SK-N-SH (cell line): ENCODE measurements around the gene AHNAK2. TPM values are rescaled to one million over a fixed set of nuclear protein-coding genes. Genes with fewer than 3 reads are reported as not detected.

Source experiments
- CTCF ChIA-PET: fragments of 300-600, 350-600 bp; formaldehyde crosslinking; extraction: SDS; loops from one replicate; lab custom pipeline; 2021; lab: Yijun Ruan, JAX
- POLR2A ChIA-PET: fragments of 350-600 bp; sonication (Branson Sonifier 250); formaldehyde crosslinking; extraction: SDS; loops from one replicate; lab custom pipeline; 2020; ENCODE audit warnings: antibody characterized with exemption, inconsistent platforms; lab: Yijun Ruan, JAX
- DNase-seq: peaks from one replicate; pipeline ENCODE4 v3.0.0; 2012
- H2AFZ ChIP-seq: fragments of 200-600 bp; sonication (generic); 2 replicates; pipeline ENCODE4 v1.8.1; 2016; ENCODE audit warnings: antibody characterized with exemption, mild to moderate bottlenecking, low read depth
- H3F3A ChIP-seq: fragments of 200-600 bp; sonication (generic); replicated peaks from 2 replicates; pipeline ENCODE3; 2016; ENCODE audit warnings: antibody characterized with exemption, mild to moderate bottlenecking; ENCODE audit not compliant: insufficient read depth
- H3K27ac ChIP-seq, 2 experiments: fragments of 200-500 bp in 1 of 2; fragments of 200-600 bp in 1 of 2; sonication (Bioruptor generic) in 1 of 2; sonication (generic), shearing (Covaris generic) in 1 of 2; 2 replicates each; pipeline versions ENCODE4 v1.5.1 to v1.6.1; 2014 to 2016; ENCODE audit warnings: low read depth in 2 of 2, inconsistent platforms in 1 of 2, low read length in 1 of 2, mild to moderate bottlenecking in 1 of 2, mixed read lengths in 1 of 2
- H3K27me3 ChIP-seq: fragments of 200-600 bp; sonication (generic), shearing (Covaris generic); 2 replicates; pipeline ENCODE4 v1.6.1; 2016; ENCODE audit warnings: mixed run types; ENCODE audit not compliant: insufficient read depth
- H3K36me3 ChIP-seq, 2 experiments: fragments of 200-500 bp in 1 of 2; fragments of 200-600 bp in 1 of 2; sonication (Bioruptor generic) in 1 of 2; sonication (generic) in 1 of 2; replicated peaks in 1 of 2; 2 replicates each; pipeline versions ENCODE3 to v1.5.1; 2014 to 2016; ENCODE audit warnings: low read length in 1 of 2, mild to moderate bottlenecking in 1 of 2; ENCODE audit not compliant: insufficient read depth in 2 of 2, control insufficient read depth in 1 of 2
- H3K4me1 ChIP-seq, 2 experiments: fragments of 200-500 bp in 1 of 2; fragments of 200-600 bp in 1 of 2; sonication (Bioruptor generic) in 1 of 2; sonication (generic), shearing (Covaris generic) in 1 of 2; 2 replicates each; pipeline versions ENCODE4 v1.5.1 to v1.6.1; 2014 to 2016; ENCODE audit warnings: low read depth in 1 of 2, low read length in 1 of 2, mixed run types in 1 of 2; ENCODE audit not compliant: insufficient read depth in 2 of 2, control insufficient read depth in 1 of 2
- H3K4me2 ChIP-seq: fragments of 200-600 bp; sonication (generic), shearing (Covaris generic); 2 replicates; pipeline ENCODE4 v1.6.1; 2017; ENCODE audit warnings: mixed run types
- H3K4me3 ChIP-seq, 2 experiments: fragments of 200-500 bp in 1 of 2; fragments of 200-600 bp in 1 of 2; sonication (Bioruptor generic) in 1 of 2; sonication (generic), shearing (Covaris generic) in 1 of 2; 2 replicates each; pipeline versions ENCODE4 v1.5.1 to v1.8.1; 2014 to 2016; ENCODE audit warnings: low read depth in 2 of 2, inconsistent platforms in 1 of 2, low read length in 1 of 2, mild to moderate bottlenecking in 1 of 2, mixed read lengths in 1 of 2, moderate library complexity in 1 of 2
- H3K79me2 ChIP-seq: fragments of 200-600 bp; sonication (generic); 2 replicates; pipeline ENCODE4 v1.8.1; 2017; ENCODE audit warnings: mild to moderate bottlenecking; ENCODE audit not compliant: insufficient read depth
- H3K9ac ChIP-seq: fragments of 200-600 bp; sonication (generic); 2 replicates; pipeline ENCODE4 v1.6.1; 2017; ENCODE audit warnings: mixed run types
- H3K9me2 ChIP-seq: fragments of 200-600 bp; sonication (generic); 2 replicates; pipeline ENCODE4 v1.6.1; 2017; ENCODE audit warnings: mixed run types
- H3K9me3 ChIP-seq: fragments of 200-600 bp; sonication (generic); 2 replicates; pipeline ENCODE4 v1.6.1; 2017; ENCODE audit warnings: mixed run types, mild to moderate bottlenecking, moderate library complexity
- H4K20me1 ChIP-seq: fragments of 200-600 bp; sonication (generic); 2 replicates; pipeline ENCODE4 v1.6.1; 2017; ENCODE audit warnings: mild to moderate bottlenecking, mixed run types; ENCODE audit not compliant: insufficient read depth
- CHD2 ChIP-seq: fragments of 150-350 bp; IDR thresholded peaks from 2 replicates; pipeline ENCODE4 v1.6.1; 2018; ENCODE audit warnings: low read length; ENCODE audit not compliant: partially characterized antibody
- ELF1 ChIP-seq: IDR thresholded peaks from 2 replicates; pipeline ENCODE4 v1.4.0; 2012
- FOXJ3 ChIP-seq: sonication (generic); formaldehyde crosslinking; IDR thresholded peaks from 2 replicates; pipeline ENCODE4 v1.5.1; 2020; ENCODE audit warnings: mild to moderate bottlenecking, missing genetic modification reagents
- FOXM1 ChIP-seq: IDR thresholded peaks from 2 replicates; pipeline ENCODE4 v1.4.0; 2012; ENCODE audit warnings: low read depth, mild to moderate bottlenecking
- GABPA ChIP-seq: IDR thresholded peaks from 2 replicates; pipeline ENCODE4 v1.4.0; 2012; ENCODE audit warnings: low read depth, mild to moderate bottlenecking
- MEF2A ChIP-seq: IDR thresholded peaks from 2 replicates; pipeline ENCODE4 v1.4.0; 2012; ENCODE audit warnings: low read depth, borderline replicate concordance
- RCOR1 ChIP-seq: fragments of 150-350 bp; IDR thresholded peaks from 2 replicates; pipeline ENCODE4 v1.6.1; 2017; ENCODE audit warnings: antibody characterized with exemption, low read length
- REST ChIP-seq: IDR thresholded peaks from 2 replicates; pipeline ENCODE4 v1.6.1; 2012; ENCODE audit warnings: mild to moderate bottlenecking, low read depth, low read length, moderate library complexity
- TAF1 ChIP-seq: IDR thresholded peaks from 2 replicates; pipeline ENCODE4 v1.6.1; 2012; ENCODE audit warnings: low read depth, mild to moderate bottlenecking, low read length, moderate library complexity, borderline replicate concordance
- TCF12 ChIP-seq: IDR thresholded peaks from 2 replicates; pipeline ENCODE4 v1.4.0; 2012
- TEAD4 ChIP-seq: IDR thresholded peaks from 2 replicates; pipeline ENCODE4 v1.4.0; 2012; ENCODE audit warnings: mild to moderate bottlenecking, borderline replicate concordance; ENCODE audit not compliant: insufficient read depth
- WGBS: methylation state at CpG from one replicate; pipeline ENCODE4 v1.1.6; 2017; ENCODE audit warnings: low lambda C conversion rate; 5-methylcytosine and 5-hydroxymethylcytosine counted together
- polyA plus RNA-seq, 3 experiments: library from polyadenylated mRNA; depleted of rRNA; stranded (reverse); fragments of >200 nt; gene quantifications; 2 replicates each; pipeline ENCODE4 v1.2.3, GENCODE V29; 2012
- TF ChIP-seq, protein P1 (sequence below): fragments of 200-600 bp; sonication (generic); IDR thresholded peaks from 2 replicates; pipeline ENCODE4 v1.6.1; 2017; ENCODE audit warnings: antibody characterized with exemption, mild to moderate bottlenecking, moderate library complexity
- TF ChIP-seq, protein P2 (sequence below): IDR thresholded peaks from 2 replicates; pipeline ENCODE4 v1.4.0; 2012; ENCODE audit warnings: low read depth, borderline replicate concordance
- TF ChIP-seq, protein P3 (sequence below): IDR thresholded peaks from 2 replicates; pipeline ENCODE4 v1.4.0; 2012; ENCODE audit warnings: low read depth, borderline replicate concordance

AHNAK2 gene
- polyA plus RNA-seq, 1 of the 3 experiments (the other 2 are of a cell fraction) = 33.5 TPM

DNA sequence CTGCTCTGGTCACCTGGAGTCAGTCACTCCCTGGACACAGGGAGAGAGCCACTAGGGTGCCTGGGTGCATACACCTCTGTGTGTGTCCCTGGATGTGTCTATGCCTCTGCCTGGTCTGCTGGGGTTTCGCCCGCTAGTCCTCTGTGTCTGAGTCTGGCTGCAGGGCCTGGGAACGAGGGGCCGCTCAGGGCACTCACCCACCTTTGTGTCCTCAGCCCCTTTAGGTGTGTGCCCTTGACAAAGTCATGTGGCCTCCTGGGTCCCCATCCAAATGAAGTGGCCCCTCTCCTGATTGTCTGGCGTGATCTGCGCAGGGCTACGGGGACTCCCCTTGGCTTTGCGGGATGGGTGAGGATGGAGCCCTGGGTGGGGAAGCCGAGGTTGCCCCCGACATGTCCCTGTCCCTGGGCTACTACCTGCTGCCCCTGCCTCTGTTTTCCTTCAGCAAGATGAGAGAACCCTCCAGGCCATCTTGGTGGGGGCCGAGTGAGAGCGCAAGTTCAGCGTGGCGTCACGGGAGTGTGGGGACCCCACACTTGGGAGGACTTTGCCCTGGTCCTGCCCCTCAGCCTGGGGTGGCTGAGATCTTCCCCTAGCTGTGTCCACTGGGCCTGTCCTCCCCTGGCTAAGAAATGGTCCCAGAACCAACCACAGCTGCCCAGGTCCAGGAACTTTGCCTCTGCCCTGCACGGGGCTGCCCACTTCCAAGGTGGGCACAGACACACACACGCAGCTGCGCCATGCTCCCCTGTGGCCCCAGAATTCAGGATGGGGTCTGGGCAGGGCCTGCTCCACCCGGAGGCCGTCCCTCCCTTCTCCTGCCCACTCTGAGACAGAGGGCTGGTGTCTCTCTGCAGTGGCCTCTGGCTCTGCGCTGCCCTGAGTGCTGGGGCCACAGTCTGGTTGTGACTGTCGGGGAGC, 2.7 kb upstream of the AHNAK2 start:
- Histone ChIP-seq H3K27ac (peak overlapping the region in 1 of 2 experiments; percentile 95; a peak in 2 of 4 replicates), H3K79me2 (peaks cover 12% of the 10 kb centered on the region; the same call in 1 of the 2 replicates), H3K4me2 (peak overlapping the region; percentile 11; the same call in 1 of the 2 replicates), H4K20me1 (no peaks in the 10 kb centered on the region), H3K9me3 (no peaks in the 10 kb centered on the region), H3K9ac (no peak overlapping the region), H3K4me1 (peaks cover 3 to 76% of the 10 kb centered on the region in 2 experiments; a peak in 2 of 4 replicates), H3K9me2 (no peaks in the 10 kb centered on the region), H2AFZ (no peak overlapping the region), H3K36me3 (no peaks in the 10 kb centered on the region)
- DNase-seq = no peak
- POLR2A ChIA-PET = no interaction called here
- WGBS = 87% methylated on average over 12 of the region's 22 CpGs
- CTCF ChIA-PET = interaction anchor here (0.6 to 5.8 kb wide), 2 partner anchors 64 to 109 kb away, joined by 5 to 37 read pairs; no protein-coding TSS in a partner anchor
- TF ChIP-seq MEF2A (no peak), TEAD4 (no peak), FOXM1 (no peak), CHD2 (no peak), RCOR1 (no peak), FOXJ3 (CRISPR knock-in tag) (no peak), REST (no peak), GABPA (no peak), TCF12 (no peak), ELF1 (no peak), TAF1 (no peak)
- TF ChIP-seq, protein P1, sequence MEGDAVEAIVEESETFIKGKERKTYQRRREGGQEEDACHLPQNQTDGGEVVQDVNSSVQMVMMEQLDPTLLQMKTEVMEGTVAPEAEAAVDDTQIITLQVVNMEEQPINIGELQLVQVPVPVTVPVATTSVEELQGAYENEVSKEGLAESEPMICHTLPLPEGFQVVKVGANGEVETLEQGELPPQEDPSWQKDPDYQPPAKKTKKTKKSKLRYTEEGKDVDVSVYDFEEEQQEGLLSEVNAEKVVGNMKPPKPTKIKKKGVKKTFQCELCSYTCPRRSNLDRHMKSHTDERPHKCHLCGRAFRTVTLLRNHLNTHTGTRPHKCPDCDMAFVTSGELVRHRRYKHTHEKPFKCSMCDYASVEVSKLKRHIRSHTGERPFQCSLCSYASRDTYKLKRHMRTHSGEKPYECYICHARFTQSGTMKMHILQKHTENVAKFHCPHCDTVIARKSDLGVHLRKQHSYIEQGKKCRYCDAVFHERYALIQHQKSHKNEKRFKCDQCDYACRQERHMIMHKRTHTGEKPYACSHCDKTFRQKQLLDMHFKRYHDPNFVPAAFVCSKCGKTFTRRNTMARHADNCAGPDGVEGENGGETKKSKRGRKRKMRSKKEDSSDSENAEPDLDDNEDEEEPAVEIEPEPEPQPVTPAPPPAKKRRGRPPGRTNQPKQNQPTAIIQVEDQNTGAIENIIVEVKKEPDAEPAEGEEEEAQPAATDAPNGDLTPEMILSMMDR = no peak
- TF ChIP-seq, protein P2, sequence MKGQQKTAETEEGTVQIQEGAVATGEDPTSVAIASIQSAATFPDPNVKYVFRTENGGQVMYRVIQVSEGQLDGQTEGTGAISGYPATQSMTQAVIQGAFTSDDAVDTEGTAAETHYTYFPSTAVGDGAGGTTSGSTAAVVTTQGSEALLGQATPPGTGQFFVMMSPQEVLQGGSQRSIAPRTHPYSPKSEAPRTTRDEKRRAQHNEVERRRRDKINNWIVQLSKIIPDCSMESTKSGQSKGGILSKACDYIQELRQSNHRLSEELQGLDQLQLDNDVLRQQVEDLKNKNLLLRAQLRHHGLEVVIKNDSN = no peak
- TF ChIP-seq, protein P3, sequence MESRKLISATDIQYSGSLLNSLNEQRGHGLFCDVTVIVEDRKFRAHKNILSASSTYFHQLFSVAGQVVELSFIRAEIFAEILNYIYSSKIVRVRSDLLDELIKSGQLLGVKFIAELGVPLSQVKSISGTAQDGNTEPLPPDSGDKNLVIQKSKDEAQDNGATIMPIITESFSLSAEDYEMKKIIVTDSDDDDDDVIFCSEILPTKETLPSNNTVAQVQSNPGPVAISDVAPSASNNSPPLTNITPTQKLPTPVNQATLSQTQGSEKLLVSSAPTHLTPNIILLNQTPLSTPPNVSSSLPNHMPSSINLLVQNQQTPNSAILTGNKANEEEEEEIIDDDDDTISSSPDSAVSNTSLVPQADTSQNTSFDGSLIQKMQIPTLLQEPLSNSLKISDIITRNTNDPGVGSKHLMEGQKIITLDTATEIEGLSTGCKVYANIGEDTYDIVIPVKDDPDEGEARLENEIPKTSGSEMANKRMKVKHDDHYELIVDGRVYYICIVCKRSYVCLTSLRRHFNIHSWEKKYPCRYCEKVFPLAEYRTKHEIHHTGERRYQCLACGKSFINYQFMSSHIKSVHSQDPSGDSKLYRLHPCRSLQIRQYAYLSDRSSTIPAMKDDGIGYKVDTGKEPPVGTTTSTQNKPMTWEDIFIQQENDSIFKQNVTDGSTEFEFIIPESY = no peak
- TF ChIP-seq, all 33 proteins: peak for 0
- no peak overlapping the region for H3K4me3 ChIP-seq
- H3F3A ChIP-seq = peaks cover 8% of the 10 kb centered on the region
- no peaks in the 10 kb centered on the region for H3K27me3 ChIP-seq
